Left lobe of liver (tissue), 2 donors: Measurements from ENCODE around the gene SMAD7. TPM values are rescaled to one million over a fixed set of nuclear protein-coding genes. Genes with fewer than 3 reads are reported as not detected.
"Not testable (repeated sequence)": the region's sequence is repeated elsewhere in the genome, so short reads cannot be mapped to it uniquely, and the experiment has no call there.

Source experiments
- ATAC-seq: fragments of 200-7000 bp; cut with Tn5 transposase; one replicate; pipeline ENCODE4 v1.9.1; 2020; ENCODE audit warnings: mild to moderate bottlenecking, moderate library complexity
- DNase-seq: peaks from one replicate; pipeline ENCODE4 v3.0.0-alpha.2; 2020; ENCODE audit warnings: low spot score
- total RNA-seq: library from RNA; stranded (reverse); gene quantifications from one replicate; pipeline ENCODE4 v1.2.1, GENCODE V29; 2021
- donor health status: DM: no; HTN: no; CAD: no; lungs with moderate emphysema.
- donor health status: DM: no; HTN: yes; CAD: no.

The SMAD7 gene
- total RNA-seq, 1 donor from 2014 or later: 12.4 TPM

GRCh38 chr18:48885924-48886400 lies 64.8 kb downstream of the SMAD7 start:
- no peak for ATAC-seq
- no peak for DNase-seq

- no peak for DNase-seq
- no peak for ATAC-seq
Measured at GRCh38 chr18:48885266-48885923, 65.4 kb downstream of the SMAD7 start.

DNA sequence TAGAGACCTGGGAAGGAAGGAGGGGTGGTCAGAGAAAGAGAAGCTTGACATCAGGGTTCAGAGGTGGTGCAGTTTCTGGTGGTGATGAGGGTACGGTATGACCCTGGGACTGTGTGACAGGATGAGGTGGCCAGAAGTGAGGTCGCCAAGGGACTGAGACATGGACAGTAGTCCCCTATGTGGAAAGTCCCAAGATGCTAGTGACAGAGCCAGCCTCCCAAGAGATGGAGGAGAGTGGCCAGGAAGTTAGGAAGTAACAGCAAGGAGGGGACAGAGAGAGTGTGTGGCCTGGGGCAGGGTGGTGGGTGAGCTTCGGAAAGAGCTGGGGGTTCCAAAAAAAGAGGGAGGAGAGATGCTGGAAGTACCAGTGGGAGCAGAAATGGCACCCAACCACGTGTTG lies 66.0 kb downstream of the SMAD7 start:
- ATAC-seq (no peak), DNase-seq (no peak)

GRCh38 chr18:48884306-48884705 lies 66.5 kb downstream of the SMAD7 start:
- DNase-seq: no peak
- ATAC-seq: no peak

- ATAC-seq: no peak
- DNase-seq: no peak
Measured at GRCh38 chr18:48882379-48882778, 68.4 kb downstream of the SMAD7 start.

- DNase-seq (no peak), ATAC-seq (no peak)
Measured at GRCh38 chr18:48880931-48881330, 69.8 kb downstream of the SMAD7 start.

- ATAC-seq: no peak
- DNase-seq: no peak
Measured at GRCh38 chr18:48879008-48879431, 71.7 kb downstream of the SMAD7 start.

DNA sequence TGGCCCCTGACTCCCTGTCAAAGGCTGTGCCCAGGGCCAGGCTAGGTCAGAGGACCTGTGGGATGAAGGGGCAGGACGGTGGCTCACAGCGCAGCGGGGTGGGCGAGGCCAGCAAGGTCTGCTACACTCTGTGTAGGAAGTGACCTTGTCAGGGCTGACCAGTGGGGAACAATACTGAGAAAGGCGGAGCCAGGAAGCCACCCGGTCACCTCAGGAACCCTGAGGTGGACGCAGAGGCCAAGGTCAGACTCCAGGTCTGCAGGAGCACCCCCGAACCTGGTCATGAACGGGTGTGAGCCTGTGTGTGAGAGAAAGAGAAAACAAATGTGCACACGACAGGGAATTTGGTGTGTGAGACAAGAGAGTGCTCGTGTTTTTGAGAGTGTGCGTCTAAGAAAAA lies 72.3 kb downstream of the SMAD7 start:
- DNase-seq (no peak), ATAC-seq (peak; percentile 33)

DNA sequence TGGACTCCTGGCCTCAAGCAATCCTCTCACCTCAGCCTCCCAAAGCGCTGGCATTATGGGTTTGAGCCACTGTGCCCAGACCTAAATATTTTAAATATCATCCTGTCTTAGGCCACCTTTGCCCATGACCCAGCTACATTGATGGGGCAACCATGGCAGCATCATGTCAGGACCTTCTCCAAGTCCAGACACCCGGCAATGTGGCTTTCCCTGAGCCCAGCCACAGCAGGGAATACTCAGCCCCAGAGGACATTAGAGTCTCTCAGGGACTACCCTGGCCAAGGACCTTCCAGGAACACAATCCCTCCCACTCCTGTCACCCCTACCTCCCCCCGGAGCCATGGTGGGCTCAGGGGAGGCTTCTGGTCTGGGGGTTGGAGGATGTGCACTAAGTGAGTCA lies 72.8 kb downstream of the SMAD7 start:
- no peak for ATAC-seq
- DNase-seq: no peak

DNA sequence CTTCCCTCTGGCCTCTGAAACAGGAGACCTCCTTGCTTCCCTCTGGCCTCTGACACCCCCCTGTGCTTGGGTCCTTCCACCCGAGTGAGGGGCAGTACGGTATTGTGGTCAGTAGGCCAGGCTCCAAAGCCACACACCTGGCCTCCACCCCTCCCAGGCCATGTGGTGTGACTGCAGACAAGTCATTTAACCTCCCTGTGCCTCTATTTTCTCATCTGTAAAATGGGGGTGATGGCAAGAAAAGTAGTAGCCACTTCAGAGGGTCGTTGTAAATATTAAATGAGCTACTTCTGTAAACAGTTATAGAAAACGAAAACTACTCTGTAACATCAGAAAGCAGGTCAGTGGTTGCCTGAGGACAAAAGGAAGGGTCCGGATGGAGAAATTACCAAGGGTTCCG lies 74.2 kb downstream of the SMAD7 start:
- DNase-seq: no peak
- no peak for ATAC-seq

DNA sequence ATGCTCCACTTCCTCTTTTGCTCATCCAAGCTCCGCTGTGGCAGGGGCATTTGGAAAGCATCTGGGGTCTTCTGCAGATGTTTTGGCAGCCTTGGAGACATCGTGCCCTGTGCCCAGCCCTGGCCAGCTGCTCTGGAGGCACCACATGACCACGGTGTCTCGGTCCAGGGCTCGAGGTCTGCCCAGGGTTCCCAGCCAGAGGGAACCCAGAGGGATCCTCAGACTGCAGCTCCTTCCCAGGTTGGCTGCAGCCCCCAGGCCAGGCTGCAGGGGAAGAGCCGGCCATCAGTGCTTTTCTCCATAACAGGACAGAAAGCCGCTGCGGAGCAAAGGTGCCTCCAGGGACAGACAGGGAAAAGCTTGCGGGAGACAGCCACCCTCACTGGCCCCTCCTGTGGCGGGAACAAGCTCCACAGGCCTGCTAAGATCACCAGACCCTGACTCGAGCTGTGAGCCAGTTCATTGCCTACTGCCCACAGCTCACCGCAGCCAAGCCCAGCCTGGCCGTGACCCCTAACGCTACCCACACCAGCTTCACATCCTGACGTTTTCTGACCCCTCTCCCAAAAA lies 74.7 kb downstream of the SMAD7 start:
- ATAC-seq (no peak), DNase-seq (no peak)

DNA sequence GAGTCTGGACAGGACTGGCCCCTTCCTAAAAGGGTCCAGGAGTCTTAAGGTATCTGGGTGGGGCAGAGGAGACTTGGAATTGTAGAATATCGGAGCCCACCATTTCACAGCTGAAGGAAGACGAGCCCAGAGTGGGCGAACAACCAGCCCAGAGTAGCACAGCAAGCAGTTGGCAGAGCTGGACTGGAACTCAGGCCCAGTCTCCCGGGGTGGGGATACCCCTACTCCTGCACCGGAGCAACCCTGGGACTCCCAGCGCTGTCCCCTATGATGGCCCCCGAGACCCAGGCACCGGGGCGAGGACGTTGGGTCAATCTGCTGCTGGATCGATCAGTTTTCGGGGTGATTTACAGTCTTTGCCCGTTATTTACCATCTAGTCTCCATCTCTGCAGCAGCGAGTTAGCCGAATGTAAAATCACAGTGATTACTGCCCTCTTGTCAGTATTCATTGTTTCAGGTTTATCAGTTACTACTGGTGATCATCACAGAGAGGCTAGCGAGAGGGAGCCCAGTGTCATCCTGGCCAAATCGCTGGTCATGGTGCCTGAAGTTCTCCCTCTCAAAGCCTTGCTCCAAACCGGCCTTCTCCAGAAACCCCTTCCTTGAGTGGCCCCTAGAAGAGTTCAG lies 75.3 kb downstream of the SMAD7 start:
- no peak for DNase-seq

GRCh38 chr18:48874701-48875162 lies 76.0 kb downstream of the SMAD7 start:
- no peak for ATAC-seq
- no peak for DNase-seq

More for the DNA sequence above, 75.3 kb downstream of the SMAD7 start:
- ATAC-seq: no peak

DNA sequence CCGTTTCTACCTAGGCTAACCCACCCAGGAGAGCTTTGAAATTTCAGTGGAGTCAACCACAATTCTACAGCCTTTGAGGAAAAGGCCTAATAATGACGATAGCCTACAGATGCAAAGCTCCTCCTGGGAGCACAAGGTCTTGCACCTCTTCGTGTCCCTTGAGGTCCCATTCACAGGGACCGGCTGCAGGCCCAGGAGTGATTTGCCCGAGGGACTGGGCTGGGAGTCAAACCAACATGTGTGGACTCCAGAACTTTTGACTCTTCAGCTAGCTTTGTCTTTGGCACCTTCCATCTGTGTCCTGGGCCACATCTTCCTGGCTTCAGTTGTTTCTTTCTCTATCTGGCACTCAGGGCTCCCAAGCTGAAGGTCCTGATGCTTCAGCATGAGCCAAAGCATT lies 76.5 kb downstream of the SMAD7 start:
- no peak for DNase-seq

GRCh38 chr18:48872234-48873145 lies 78.3 kb downstream of the SMAD7 start:
- ATAC-seq: no peak
- no peak for DNase-seq

More for the DNA sequence above, 76.5 kb downstream of the SMAD7 start:
- no peak for ATAC-seq

DNA sequence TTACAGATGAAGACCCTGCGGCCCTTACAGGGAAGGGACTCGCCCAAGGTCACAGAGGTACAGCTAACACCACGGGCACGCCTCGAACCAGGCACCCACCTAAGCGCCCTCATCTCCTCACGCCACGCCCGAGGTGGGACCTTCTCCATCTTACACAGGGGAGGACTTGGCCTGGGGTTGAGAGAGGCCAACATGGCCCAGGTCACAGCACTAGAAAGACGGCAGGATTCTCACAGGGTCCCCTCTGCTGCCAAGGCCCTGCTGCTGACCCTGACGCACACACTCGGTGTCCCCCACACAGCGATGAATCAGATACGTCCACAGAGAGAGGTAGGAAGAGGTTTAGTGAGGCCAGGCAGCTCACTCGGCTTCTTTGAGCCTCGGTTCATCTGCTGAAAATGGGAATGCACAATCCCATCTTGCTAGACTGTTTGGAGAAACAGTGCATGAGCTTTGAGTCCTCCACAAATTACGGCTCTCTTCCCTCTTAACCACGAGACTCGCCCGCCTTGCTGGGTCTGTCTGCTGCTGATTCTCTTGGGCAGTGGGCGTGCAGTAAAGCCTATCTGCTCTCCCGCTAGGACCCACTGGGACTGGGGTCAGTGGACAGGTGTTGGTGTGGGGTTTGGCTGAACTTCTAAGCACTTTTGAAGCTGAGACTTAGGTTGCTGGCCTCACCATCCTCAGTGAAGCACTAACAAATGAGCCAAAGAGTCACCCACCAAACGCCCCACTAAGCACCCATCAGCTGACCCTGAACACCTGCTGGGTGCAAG lies 79.2 kb downstream of the SMAD7 start:
- no peak for ATAC-seq
- DNase-seq: no peak

DNA sequence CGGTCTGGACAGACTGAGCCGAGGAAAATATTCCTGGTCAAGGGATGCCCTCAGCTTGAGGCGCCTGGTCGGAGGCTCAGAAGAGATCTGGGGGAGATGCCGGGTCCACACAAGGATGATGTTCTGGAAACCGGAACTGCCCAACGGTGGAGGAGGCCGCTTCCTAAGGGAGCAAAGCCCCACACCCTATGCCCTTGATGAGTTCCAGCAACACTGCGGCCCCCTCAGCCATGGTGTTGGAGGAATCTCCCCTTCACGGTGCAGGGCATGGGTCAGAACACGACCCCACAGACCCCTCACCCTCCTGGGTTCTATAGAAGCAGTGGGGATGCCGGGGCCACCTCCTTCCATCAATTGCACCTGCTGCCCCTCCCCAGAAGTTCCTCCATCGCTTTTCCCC lies 79.8 kb downstream of the SMAD7 start:
- DNase-seq, ATAC-seq: not testable (repeated sequence)
